HUES48 (cell line): ENCODE measurements around the gene SCGB1C2.

Experiments
- H3K27ac ChIP-seq: one replicate; pipeline ENCODE4 v1.7.0; 2013; ENCODE audit warnings: low read depth, low read length, inconsistent platforms
- H3K27me3 ChIP-seq: 2 replicates; pipeline ENCODE4 v1.6.1; 2013; ENCODE audit warnings: mild to moderate bottlenecking, low read length; ENCODE audit not compliant: control insufficient read depth, insufficient read depth
- H3K36me3 ChIP-seq: 2 replicates; pipeline ENCODE4 v1.6.1; 2013; ENCODE audit warnings: low read length; ENCODE audit not compliant: control insufficient read depth, insufficient read depth
- H3K4me1 ChIP-seq: 2 replicates; pipeline ENCODE4 v1.6.1; 2013; ENCODE audit warnings: mild to moderate bottlenecking, low read length; ENCODE audit not compliant: control insufficient read depth, insufficient read depth
- H3K4me3 ChIP-seq: 2 replicates; pipeline ENCODE4 v1.5.1; 2013; ENCODE audit warnings: mild to moderate bottlenecking, low read depth, low read length
- H3K9ac ChIP-seq: 2 replicates; pipeline ENCODE4 v1.6.1; 2013; ENCODE audit warnings: mild to moderate bottlenecking, low read depth, low read length, moderate library complexity
- H3K9me3 ChIP-seq: 2 replicates; pipeline ENCODE4 v1.6.1; 2013; ENCODE audit warnings: low read length; ENCODE audit not compliant: control insufficient read depth, insufficient read depth

The SCGB1C2 gene

GRCh38 chr17:177155-177554 lies 39.8 kb downstream of the SCGB1C2 start:
- Histone ChIP-seq H3K9ac (no peak overlapping the region), H3K4me3 (no peak overlapping the region), H3K9me3 (no peaks in the 10 kb centered on the region), H3K27ac (no peak overlapping the region), H3K27me3 (peaks cover 36% of the 10 kb centered on the region), H3K4me1 (peaks cover 4% of the 10 kb centered on the region), H3K36me3 (no peaks in the 10 kb centered on the region)

- Histone ChIP-seq H3K9ac (no peak overlapping the region), H3K36me3 (no peaks in the 10 kb centered on the region), H3K27me3 (peaks cover 42% of the 10 kb centered on the region), H3K27ac (no peak overlapping the region), H3K4me3 (no peak overlapping the region), H3K9me3 (no peaks in the 10 kb centered on the region), H3K4me1 (peaks cover 10% of the 10 kb centered on the region)
These were observed 40.4 kb downstream of the SCGB1C2 start for GRCh38 chr17:177762-178161.

DNA sequence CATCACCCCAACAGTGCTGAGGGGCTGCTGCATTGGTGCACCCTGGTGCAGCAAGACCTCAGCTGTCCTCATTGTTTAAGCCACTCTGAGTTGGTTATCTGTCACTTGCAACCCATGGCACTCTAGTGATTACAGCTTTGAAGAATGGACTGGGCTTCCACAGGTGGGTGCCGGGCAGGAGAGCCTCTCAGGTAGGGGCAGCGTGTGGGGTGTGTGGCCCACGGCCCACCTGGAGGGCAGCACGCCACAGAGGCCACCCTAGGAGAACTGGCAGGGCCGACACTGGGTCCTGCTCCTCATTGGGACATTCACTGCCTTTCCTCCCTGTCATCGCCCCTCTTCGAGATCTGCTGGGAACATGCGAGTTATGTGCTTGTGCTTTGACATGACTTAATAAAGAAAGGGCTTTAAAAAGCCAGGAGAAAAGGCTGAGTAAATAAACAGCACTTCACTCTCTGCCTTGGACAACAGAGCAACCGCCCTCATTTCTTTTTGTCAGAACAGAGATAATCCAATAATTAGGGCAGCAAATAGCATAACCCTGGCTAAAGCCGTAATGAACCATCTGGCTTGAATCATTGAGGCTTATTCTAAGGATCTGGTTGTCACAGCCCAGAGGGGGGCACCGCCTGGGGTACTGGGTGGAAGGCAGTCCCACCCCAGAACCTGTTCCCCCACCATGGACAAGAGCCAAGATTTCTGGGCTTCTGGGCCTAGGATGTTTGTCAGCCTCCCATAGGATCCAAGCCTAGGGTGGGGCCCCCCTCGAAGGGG lies 41.1 kb downstream of the SCGB1C2 start:
- Histone ChIP-seq H3K27me3 (peaks cover 49% of the 10 kb centered on the region), H3K4me1 (peaks cover 13% of the 10 kb centered on the region), H3K4me3 (no peak overlapping the region), H3K27ac (no peak overlapping the region), H3K9me3 (no peaks in the 10 kb centered on the region), H3K36me3 (no peaks in the 10 kb centered on the region), H3K9ac (no peak overlapping the region)

GRCh38 chr17:179066-179432 lies 41.7 kb downstream of the SCGB1C2 start:
- no peaks in the 10 kb centered on the region for H3K36me3 ChIP-seq
- no peak overlapping the region for H3K4me3 ChIP-seq
- H3K9me3 ChIP-seq, result no peaks in the 10 kb centered on the region
- H3K27ac ChIP-seq, result no peak overlapping the region
- peaks cover 13% of the 10 kb centered on the region for H3K4me1 ChIP-seq
- H3K9ac ChIP-seq, result no peak overlapping the region
- peaks cover 49% of the 10 kb centered on the region for H3K27me3 ChIP-seq

- H3K9ac ChIP-seq, result no peak overlapping the region
These were observed 42.5 kb downstream of the SCGB1C2 start for GRCh38 chr17:179781-180380.

DNA sequence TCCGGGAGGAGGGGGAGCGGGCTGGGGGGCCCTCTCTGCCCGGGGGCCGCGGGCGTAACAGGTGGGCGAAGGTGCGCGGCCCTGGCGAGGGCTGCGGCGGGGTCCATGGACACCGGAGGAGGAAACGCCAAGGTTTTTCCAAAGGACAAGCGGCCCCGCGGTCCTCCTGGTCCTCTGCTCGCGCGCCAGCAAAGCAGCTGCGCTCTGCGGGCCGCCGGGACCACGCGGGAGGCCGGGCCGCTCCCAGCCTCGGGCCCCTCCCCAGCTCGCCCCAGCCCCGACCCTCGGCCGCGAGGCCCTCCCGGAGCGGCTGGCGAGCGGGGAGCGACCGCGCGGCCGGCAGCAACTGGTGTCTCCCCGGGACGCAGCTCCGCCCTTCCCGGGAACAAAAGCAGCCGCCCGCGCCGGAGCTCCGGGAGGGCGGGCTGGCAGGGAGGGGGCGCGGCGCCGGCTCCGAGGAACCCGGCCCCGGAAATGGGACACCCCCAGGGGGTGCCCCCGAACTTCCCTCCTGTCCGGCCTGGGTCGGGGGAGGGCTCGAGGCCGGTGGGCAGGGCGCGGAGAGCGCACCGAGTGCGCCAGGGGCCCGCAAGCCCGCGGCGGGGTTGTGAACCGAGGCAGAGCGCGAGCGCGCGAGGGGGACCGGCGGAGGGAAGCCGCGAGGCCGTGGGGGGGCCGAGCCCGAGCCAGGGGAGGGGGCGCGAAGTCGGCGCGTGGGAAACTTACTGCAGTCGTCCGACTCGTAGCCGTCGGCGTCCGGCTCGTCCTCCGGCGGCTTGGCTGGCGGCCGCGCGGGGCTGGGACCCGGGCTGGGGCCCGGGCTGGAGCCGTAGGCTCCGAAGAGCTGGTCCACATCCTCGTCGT lies 43.2 kb downstream of the SCGB1C2 start:
- Histone ChIP-seq H3K4me1 (peaks cover 13% of the 10 kb centered on the region), H3K9ac (no peak overlapping the region), H3K36me3 (no peaks in the 10 kb centered on the region), H3K9me3 (no peaks in the 10 kb centered on the region), H3K4me3 (peak overlapping the region; percentile 57), H3K27ac (no peak overlapping the region), H3K27me3 (peaks cover 49% of the 10 kb centered on the region)

More at GRCh38 chr17:179781-180380, 42.5 kb downstream of the SCGB1C2 start:
- peak overlapping the region; percentile 57 for H3K4me3 ChIP-seq
- H3K36me3 ChIP-seq, result no peaks in the 10 kb centered on the region
- peaks cover 13% of the 10 kb centered on the region for H3K4me1 ChIP-seq
- H3K27me3 ChIP-seq, result peaks cover 49% of the 10 kb centered on the region
- H3K27ac ChIP-seq, result no peak overlapping the region
- no peaks in the 10 kb centered on the region for H3K9me3 ChIP-seq

DNA sequence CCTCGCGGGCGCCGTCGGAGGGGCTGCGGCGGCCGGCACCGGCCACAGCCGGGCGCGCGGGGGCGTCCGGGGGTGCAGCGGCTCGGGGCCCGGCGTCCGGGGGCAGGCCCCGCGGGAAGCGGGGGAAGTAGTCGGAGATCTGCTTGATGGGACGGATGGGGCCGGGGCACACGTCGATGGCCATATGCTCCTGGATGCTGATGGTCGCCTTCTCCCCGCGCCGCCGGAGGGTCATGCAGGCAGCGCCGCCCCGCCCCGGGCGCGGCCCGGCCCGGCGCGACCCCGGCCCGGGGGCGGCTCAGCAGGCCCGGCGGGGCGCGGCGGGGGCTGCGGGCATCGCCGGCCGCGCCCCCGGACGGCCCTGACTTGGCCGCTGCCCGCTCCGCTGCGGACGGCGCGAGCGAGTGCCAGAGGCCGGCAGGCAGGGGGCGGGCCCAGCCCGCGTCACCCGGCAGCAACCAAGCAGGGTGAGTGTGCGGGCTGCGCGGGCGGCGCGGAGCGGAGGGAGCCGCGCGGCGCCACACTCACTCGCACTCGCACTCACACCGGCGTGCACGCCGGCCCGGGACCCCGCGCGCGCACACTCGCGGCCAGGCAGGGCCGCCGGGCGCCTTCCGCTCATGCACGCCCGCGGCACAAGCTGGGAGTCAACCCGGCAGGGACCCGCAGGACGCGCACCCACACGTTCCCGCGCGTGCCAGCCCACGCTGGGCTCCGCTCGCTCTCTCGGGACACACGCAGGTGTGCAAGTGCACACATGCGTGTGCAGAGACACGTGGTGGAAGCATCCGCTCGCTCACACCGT lies 44.1 kb downstream of the SCGB1C2 start, which contains the start of gene DOC2B:
TSS of gene DOC2B (minus strand) at position 406 of the 805 bp plus-strand sequence. CDS start at position 235, 171 bp downstream.
- peaks cover 49% of the 10 kb centered on the region for H3K27me3 ChIP-seq
- no peaks in the 10 kb centered on the region for H3K9me3 ChIP-seq
- peaks cover 13% of the 10 kb centered on the region for H3K4me1 ChIP-seq
- H3K36me3 ChIP-seq, result no peaks in the 10 kb centered on the region
- no peak within 1 kb of the TSS for H3K9ac ChIP-seq
- no peak within 1 kb of the TSS for H3K27ac ChIP-seq
- peak within 1 kb of the TSS; percentile 57; the same call in 1 of the 2 replicates for H3K4me3 ChIP-seq

DNA sequence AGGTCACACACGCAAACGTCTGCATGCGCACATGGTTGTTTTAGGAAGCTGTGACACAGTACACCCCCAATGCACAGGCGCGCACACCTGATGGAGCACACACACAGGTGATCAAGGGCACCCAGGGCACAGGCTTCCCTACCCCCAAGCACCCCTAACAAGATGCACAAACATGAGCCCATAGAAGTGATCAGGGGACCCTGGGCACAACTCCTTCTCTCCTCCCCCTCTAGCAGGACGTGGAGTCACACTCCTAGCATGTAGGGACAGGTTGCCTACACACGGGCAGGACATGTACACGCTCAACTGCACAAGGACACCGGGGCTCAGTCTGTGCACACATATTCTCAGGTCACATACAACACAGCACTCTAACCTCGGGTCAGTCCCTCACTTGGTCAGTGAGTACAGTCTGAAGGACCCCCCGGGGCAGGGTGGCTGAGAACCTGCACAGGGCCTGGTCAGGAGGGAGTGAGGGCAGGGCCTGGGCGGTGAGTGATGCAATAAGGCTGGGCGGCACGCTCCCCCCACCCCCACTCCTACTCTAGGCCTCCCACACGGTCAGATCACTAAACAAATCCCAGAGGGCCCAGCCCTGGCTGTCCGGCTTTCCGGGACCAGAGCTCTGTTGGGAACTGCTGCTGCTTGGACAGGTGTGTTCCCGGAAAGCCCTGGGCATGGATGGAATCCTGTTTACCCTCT lies 44.8 kb downstream of the SCGB1C2 start:
- Histone ChIP-seq H3K4me1 (peaks cover 13% of the 10 kb centered on the region), H3K27me3 (peaks cover 49% of the 10 kb centered on the region), H3K9me3 (no peaks in the 10 kb centered on the region), H3K27ac (no peak overlapping the region), H3K9ac (no peak overlapping the region), H3K36me3 (no peaks in the 10 kb centered on the region), H3K4me3 (peak overlapping the region; percentile 45; the same call in 1 of the 2 replicates)

GRCh38 chr17:183021-183420 lies 45.7 kb downstream of the SCGB1C2 start:
- H3K4me1 ChIP-seq, result peaks cover 13% of the 10 kb centered on the region
- H3K4me3 ChIP-seq, result no peak overlapping the region
- no peaks in the 10 kb centered on the region for H3K9me3 ChIP-seq
- H3K9ac ChIP-seq, result no peak overlapping the region
- peaks cover 49% of the 10 kb centered on the region for H3K27me3 ChIP-seq
- no peak overlapping the region for H3K27ac ChIP-seq
- H3K36me3 ChIP-seq, result no peaks in the 10 kb centered on the region
